ENCODE data around the gene PHF2.

DNA sequence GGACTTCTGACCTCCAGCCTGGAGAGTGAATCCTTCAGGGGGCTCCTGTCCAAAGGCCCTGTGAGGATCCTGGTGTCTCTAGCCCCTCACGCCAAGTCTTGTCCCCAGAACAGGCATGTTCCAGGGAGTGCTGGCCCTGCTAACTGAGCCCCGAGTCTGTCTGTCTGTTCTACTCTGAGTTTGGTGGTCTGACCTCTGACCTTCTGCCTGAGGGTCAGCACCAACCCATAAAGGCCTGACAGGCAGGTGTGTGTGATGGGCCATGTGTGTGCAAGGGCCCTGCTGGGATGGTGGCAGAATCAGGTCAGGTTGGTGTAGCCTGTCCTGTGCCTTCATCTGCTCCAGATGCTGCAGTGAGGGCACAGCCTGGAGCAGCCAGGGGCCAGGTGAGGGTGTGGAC lies 46.3 kb downstream of the PHF2 start:
- TF ChIP-seq CTCF (IDR thresholded peaks at IDR 0.05) (no peak), EP300 (IDR thresholded peaks at IDR 0.05; ENCODE audit: low read depth) (no peak), POLR2A (IDR thresholded peaks at IDR 0.05) (no peak)
